ENCODE measurements around the gene KSR1. TPM values are rescaled to one million over a fixed set of nuclear protein-coding genes. Genes with fewer than 3 reads are reported as not detected.

The KSR1 gene
- total RNA-seq, 1 experiment from 2014 or later, result 19.1 TPM

DNA sequence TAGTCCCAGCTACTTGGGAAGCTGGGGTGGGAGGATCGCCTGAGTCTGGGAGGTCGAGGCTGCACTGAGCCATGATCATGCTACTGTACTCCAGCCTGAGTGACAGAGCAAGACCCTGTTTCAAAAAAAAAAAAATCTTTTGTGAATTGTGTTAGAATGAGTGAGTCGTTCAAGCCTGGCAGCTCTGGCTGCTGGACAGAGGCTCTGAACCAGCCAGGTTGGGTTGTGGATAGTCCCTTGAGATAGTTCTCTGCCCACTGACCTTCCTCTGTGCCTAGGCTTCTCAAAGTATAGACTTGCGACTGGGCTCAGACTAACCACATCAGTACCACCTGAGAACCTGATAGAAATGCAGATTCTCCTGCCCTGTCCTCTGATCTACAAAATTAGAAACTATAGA lies 2.2 kb upstream of the KSR1 start:
- Histone ChIP-seq H3K27ac (no peak overlapping the region), H3K4me2 (no peak overlapping the region), H3F3A (ENCODE audit: insufficient read depth, low read depth) (peaks cover 14% of the 10 kb centered on the region; the same call in 1 of the 2 replicates), H3K4me1 (replicated peaks; ENCODE audit: insufficient read depth) (peaks cover 18% of the 10 kb centered on the region), H3K79me2 (ENCODE audit: low read depth) (peaks cover 4% of the 10 kb centered on the region; the same call in 1 of the 2 replicates), H3K9me3 (ENCODE audit: insufficient read depth, low read depth) (no peaks in the 10 kb centered on the region), H4K20me1 (ENCODE audit: insufficient read depth) (no peaks in the 10 kb centered on the region), H3K4me3 (no peak overlapping the region), H3K9me2 (ENCODE audit: insufficient read depth) (no peaks in the 10 kb centered on the region), H3K27me3 (ENCODE audit: insufficient read depth, low read depth) (no peaks in the 10 kb centered on the region), H3K36me3 (ENCODE audit: low read depth) (no peaks in the 10 kb centered on the region), H2AFZ (no peak overlapping the region)
- no peak for DNase-seq
- ChIA-PET CTCF (no interaction called here), POLR2A (ENCODE audit: unreplicated experiment) (no interaction called here)
- no TSS peak for BruUV-seq (replicated peaks)
- intact Hi-C loops (cut with micrococcal nuclease; ENCODE audit: unreplicated experiment), result loop anchor here (10.0 kb wide), 1 partner anchor 209 kb away; no protein-coding TSS in a partner anchor
- TF ChIP-seq, protein P1, sequence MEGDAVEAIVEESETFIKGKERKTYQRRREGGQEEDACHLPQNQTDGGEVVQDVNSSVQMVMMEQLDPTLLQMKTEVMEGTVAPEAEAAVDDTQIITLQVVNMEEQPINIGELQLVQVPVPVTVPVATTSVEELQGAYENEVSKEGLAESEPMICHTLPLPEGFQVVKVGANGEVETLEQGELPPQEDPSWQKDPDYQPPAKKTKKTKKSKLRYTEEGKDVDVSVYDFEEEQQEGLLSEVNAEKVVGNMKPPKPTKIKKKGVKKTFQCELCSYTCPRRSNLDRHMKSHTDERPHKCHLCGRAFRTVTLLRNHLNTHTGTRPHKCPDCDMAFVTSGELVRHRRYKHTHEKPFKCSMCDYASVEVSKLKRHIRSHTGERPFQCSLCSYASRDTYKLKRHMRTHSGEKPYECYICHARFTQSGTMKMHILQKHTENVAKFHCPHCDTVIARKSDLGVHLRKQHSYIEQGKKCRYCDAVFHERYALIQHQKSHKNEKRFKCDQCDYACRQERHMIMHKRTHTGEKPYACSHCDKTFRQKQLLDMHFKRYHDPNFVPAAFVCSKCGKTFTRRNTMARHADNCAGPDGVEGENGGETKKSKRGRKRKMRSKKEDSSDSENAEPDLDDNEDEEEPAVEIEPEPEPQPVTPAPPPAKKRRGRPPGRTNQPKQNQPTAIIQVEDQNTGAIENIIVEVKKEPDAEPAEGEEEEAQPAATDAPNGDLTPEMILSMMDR (conservative IDR thresholded peaks at IDR 0.05), result no peak
- TF ChIP-seq EZH2 (IDR thresholded peaks at IDR 0.05; ENCODE audit: low read depth), result no peak

DNA sequence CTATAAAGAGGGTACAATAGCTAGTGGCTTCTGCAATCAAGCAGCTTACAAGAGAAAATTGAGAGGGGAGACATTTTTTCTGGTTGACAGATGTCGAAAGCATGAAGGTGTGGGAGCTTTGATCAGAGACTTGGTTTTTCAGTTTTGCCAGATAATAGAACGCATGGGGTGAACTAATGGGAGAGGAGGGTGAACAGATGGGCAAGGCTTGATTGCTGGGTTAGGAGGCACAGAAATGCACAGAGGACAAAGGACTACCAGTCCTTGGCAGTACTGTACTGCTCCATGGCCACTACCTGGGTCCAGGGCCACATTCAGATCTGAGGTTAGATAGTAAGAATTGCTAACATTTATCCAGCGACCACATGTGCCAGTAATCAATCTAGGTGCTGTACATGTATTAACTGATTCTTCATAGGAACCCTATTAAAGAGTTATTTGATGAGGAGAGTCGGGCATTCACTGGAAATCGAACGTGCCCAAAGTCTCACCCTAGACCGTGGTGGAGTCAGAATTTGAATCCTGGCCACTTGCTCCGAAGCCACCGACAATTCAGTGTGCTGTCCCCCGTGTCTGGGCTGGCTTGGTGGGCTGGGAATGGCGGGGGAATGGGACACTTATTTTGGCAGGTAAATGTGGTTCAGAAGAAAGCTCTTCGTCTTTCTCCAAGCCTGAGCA lies 873 bp upstream of the KSR1 start:
- no peaks in the 10 kb centered on the region for H3K9me3 ChIP-seq (ENCODE audit: insufficient read depth, low read depth)
- ChIA-PET POLR2A (ENCODE audit: unreplicated experiment) (interaction anchor here (0.9 kb wide), 1 partner anchor 10 kb away, joined by 3 read pairs; no protein-coding TSS in a partner anchor), CTCF (no interaction called here)
- intact Hi-C loops (cut with micrococcal nuclease; ENCODE audit: unreplicated experiment), result loop anchor here (5.0 to 10.0 kb wide), 2 partner anchors 122 to 211 kb away; no protein-coding TSS in a partner anchor
- H3K79me2 ChIP-seq (ENCODE audit: low read depth), result peaks cover 9% of the 10 kb centered on the region
- DNase-seq, result no peak
- no peaks in the 10 kb centered on the region for H3K36me3 ChIP-seq (ENCODE audit: low read depth)
- H3K27ac ChIP-seq, result no peak overlapping the region
- no peaks in the 10 kb centered on the region for H3K27me3 ChIP-seq (ENCODE audit: insufficient read depth, low read depth)
- H3K4me2 ChIP-seq, result peak overlapping the region; percentile 80
- H3K4me1 ChIP-seq (replicated peaks; ENCODE audit: insufficient read depth), result peaks cover 18% of the 10 kb centered on the region
- TF ChIP-seq, protein P1 (conservative IDR thresholded peaks at IDR 0.05), result no peak; the same call in 1 of the 2 replicates
- TF ChIP-seq EZH2 (IDR thresholded peaks at IDR 0.05; ENCODE audit: low read depth), result no peak
- no peaks in the 10 kb centered on the region for H3K9me2 ChIP-seq (ENCODE audit: insufficient read depth)
- no peaks in the 10 kb centered on the region for H4K20me1 ChIP-seq (ENCODE audit: insufficient read depth)
- peak overlapping the region; percentile 93 for H2AFZ ChIP-seq
- peaks cover 14% of the 10 kb centered on the region; the same call in 1 of the 2 replicates for H3F3A ChIP-seq (ENCODE audit: insufficient read depth, low read depth)
- H3K4me3 ChIP-seq, result peak overlapping the region; percentile 84; the same call in 1 of the 2 replicates
- no TSS peak for BruUV-seq (replicated peaks)

DNA sequence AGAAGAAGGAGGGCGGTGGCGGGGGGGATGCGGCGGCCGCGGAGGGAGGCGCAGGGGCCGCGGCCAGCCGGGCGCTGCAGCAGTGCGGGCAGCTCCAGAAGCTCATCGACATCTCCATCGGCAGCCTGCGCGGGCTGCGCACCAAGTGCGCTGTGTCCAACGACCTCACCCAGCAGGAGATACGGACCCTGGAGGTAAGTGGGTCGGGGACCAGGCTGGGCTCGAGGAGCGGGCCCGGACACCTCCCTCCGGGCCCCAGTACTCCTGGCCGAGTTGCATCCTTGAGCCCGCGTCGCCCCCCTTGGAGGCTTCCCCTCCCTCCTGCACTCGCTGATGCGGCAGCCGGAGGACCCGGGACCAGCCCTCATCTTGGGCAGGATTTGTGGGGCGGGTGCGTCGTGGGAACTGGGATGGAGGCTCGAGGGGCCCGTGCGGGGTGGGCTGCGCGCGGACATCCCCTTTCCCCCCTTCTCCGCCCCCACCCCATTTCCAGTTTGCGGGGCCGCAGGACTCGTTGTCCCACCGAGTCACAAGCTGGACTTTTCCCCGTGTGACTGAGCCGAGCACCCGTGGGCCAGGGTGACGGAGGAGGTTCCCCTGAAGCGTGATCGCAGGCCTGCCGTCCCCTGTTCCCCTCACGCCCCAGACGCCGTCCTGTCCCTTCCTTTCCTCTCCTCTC lies 572 bp downstream of the KSR1 start:
- no peak for TF ChIP-seq EZH2 (IDR thresholded peaks at IDR 0.05; ENCODE audit: low read depth)
- TF ChIP-seq, protein P1 (conservative IDR thresholded peaks at IDR 0.05), result no peak
- Histone ChIP-seq H3F3A (ENCODE audit: insufficient read depth, low read depth) (peaks cover 14% of the 10 kb centered on the region; the same call in 1 of the 2 replicates), H2AFZ (peak overlapping the region; percentile 88), H4K20me1 (ENCODE audit: insufficient read depth) (no peaks in the 10 kb centered on the region), H3K36me3 (ENCODE audit: low read depth) (no peaks in the 10 kb centered on the region), H3K9me3 (ENCODE audit: insufficient read depth, low read depth) (no peaks in the 10 kb centered on the region), H3K27me3 (ENCODE audit: insufficient read depth, low read depth) (no peaks in the 10 kb centered on the region), H3K4me3 (peak overlapping the region; percentile 84), H3K4me1 (replicated peaks; ENCODE audit: insufficient read depth) (peaks cover 18% of the 10 kb centered on the region), H3K27ac (no peak overlapping the region), H3K9me2 (ENCODE audit: insufficient read depth) (no peaks in the 10 kb centered on the region), H3K79me2 (ENCODE audit: low read depth) (peaks cover 9% of the 10 kb centered on the region), H3K4me2 (peak overlapping the region; percentile 80)
- intact Hi-C loops (cut with micrococcal nuclease; ENCODE audit: unreplicated experiment), result loop anchor here (5.0 to 10.0 kb wide), 2 partner anchors 120 to 212 kb away; no protein-coding TSS in a partner anchor
- POLR2A ChIA-PET (ENCODE audit: unreplicated experiment), result no interaction called here
- no TSS peak for BruUV-seq (replicated peaks)
- CTCF ChIA-PET, result interaction anchor here (0.6 kb wide), 1 partner anchor 19 kb away, joined by 4 read pairs; no protein-coding TSS in a partner anchor
- no peak for DNase-seq
